Muscle of leg (tissue), 11 donors: ENCODE results near the gene MRPS6. TPM values are rescaled to one million over a fixed set of nuclear protein-coding genes. Genes with fewer than 3 reads are reported as not detected.

Experiments used
- DNase-seq: peaks from one replicate; pipeline ENCODE4 v3.0.0; 2013
- H3K27ac ChIP-seq: one replicate; pipeline ENCODE4 v1.5.1; 2013; ENCODE audit warnings: mild to moderate bottlenecking, low read length, control low read depth
- H3K27me3 ChIP-seq: one replicate; pipeline ENCODE4 v1.6.1; 2013; ENCODE audit warnings: low read length; ENCODE audit not compliant: control insufficient read depth, insufficient read depth
- H3K36me3 ChIP-seq: one replicate; pipeline ENCODE4 v1.6.1; 2013; ENCODE audit warnings: low read length; ENCODE audit not compliant: control insufficient read depth, insufficient read depth
- H3K4me1 ChIP-seq: one replicate; pipeline ENCODE4 v1.6.1; 2013; ENCODE audit warnings: low read length; ENCODE audit not compliant: control insufficient read depth, insufficient read depth
- H3K4me3 ChIP-seq: one replicate; pipeline ENCODE4 v1.5.1; 2013; ENCODE audit warnings: low read length, control low read depth
- H3K9me3 ChIP-seq: replicated peaks from 2 replicates; pipeline ENCODE4 v1.6.1; 2013; ENCODE audit warnings: low read depth, low read length; ENCODE audit not compliant: control insufficient read depth
- WGBS: methylation state at CpG from one replicate; pipeline ENCODE4 v1.1.5; 2013; ENCODE audit warnings: missing lambda C conversion rate; ENCODE audit not compliant: insufficient coverage; 5-methylcytosine and 5-hydroxymethylcytosine counted together
- polyA plus RNA-seq, 8 donors: library from polyadenylated mRNA; unstranded; fragments of 120-200 nt; gene quantifications; one replicate each; pipeline versions ENCODE4 v1.2.1 to v1.2.3, GENCODE V29; 2013; ENCODE audit warnings: inconsistent platforms in 1 of 8, low replicate concordance in 1 of 8; ENCODE audit not compliant: insufficient read length in 8 of 8, insufficient read depth in 1 of 8
- total RNA-seq: library from RNA; stranded (reverse); fragments of 120-200 nt; gene quantifications from one replicate; pipeline ENCODE4 v1.2.4, GENCODE V29; 2013

The MRPS6 gene
- total and polyA plus RNA-seq, 9 donors, result 15.5 to 52.5 (median 44.4) TPM

- Histone ChIP-seq H3K27me3 (peaks cover 1% of the 10 kb centered on the region), H3K36me3 (no peaks in the 10 kb centered on the region), H3K4me3 (no peak overlapping the region), H3K4me1 (no peaks in the 10 kb centered on the region), H3K27ac (no peak overlapping the region), H3K9me3 (no peaks in the 10 kb centered on the region)
- no peak for DNase-seq
- whole genome bisulfite sequencing, result no CpG with 5 or more reads among the region's 3 CpGs
Observed at GRCh38 chr21:34061983-34062382, 11.4 kb upstream of the MRPS6 start.

- Histone ChIP-seq H3K4me1 (no peaks in the 10 kb centered on the region), H3K4me3 (no peak overlapping the region), H3K9me3 (no peaks in the 10 kb centered on the region), H3K36me3 (no peaks in the 10 kb centered on the region), H3K27ac (no peak overlapping the region), H3K27me3 (peaks cover 4% of the 10 kb centered on the region)
- no peak for DNase-seq
- WGBS, result 54% methylated on average over 2 of the region's 3 CpGs
Observed at GRCh38 chr21:34065027-34065426, 8.4 kb upstream of the MRPS6 start.

- Histone ChIP-seq H3K4me3 (no peak overlapping the region), H3K36me3 (no peaks in the 10 kb centered on the region), H3K9me3 (no peaks in the 10 kb centered on the region), H3K27me3 (peaks cover 4% of the 10 kb centered on the region), H3K27ac (no peak overlapping the region), H3K4me1 (peaks cover 16% of the 10 kb centered on the region)
- WGBS, result 66% methylated on average over 5 of the region's 9 CpGs
- DNase-seq, result no peak
Observed at GRCh38 chr21:34071683-34072082, 1.7 kb upstream of the MRPS6 start.

- H3K27ac ChIP-seq, result peak overlapping the region; percentile 51
- H3K27me3 ChIP-seq, result no peaks in the 10 kb centered on the region
- WGBS, result 29% methylated on average over 28 of the region's 32 CpGs
- peak; percentile 23 for DNase-seq
- H3K4me1 ChIP-seq, result peaks cover 16% of the 10 kb centered on the region
- H3K4me3 ChIP-seq, result peak overlapping the region; percentile 42
- no peaks in the 10 kb centered on the region for H3K9me3 ChIP-seq
- no peaks in the 10 kb centered on the region for H3K36me3 ChIP-seq
Observed at GRCh38 chr21:34072145-34073031, 990 bp upstream of the MRPS6 start.

GRCh38 chr21:34073749-34074282, 438 bp downstream of the MRPS6 start:
- Histone ChIP-seq H3K4me1 (peaks cover 16% of the 10 kb centered on the region), H3K4me3 (peak overlapping the region; percentile 77), H3K9me3 (no peaks in the 10 kb centered on the region), H3K27me3 (no peaks in the 10 kb centered on the region), H3K36me3 (no peaks in the 10 kb centered on the region), H3K27ac (peak overlapping the region; percentile 89)
- DNase-seq, result peak; percentile 73
- under 1% methylated on average over 95 of the region's 95 CpGs for WGBS

GRCh38 chr21:34074283-34075090, 1.1 kb downstream of the MRPS6 start:
- Histone ChIP-seq H3K4me1 (peaks cover 16% of the 10 kb centered on the region), H3K9me3 (no peaks in the 10 kb centered on the region), H3K4me3 (peak overlapping the region; percentile 71), H3K27me3 (no peaks in the 10 kb centered on the region), H3K36me3 (no peaks in the 10 kb centered on the region), H3K27ac (peak overlapping the region; percentile 62)
- WGBS, result 0% methylated on average over 2 of the region's 32 CpGs
- DNase-seq, result peak; percentile 20

- no peak for DNase-seq
- Histone ChIP-seq H3K27ac (no peak overlapping the region), H3K36me3 (no peaks in the 10 kb centered on the region), H3K9me3 (no peaks in the 10 kb centered on the region), H3K27me3 (no peaks in the 10 kb centered on the region), H3K4me3 (peak overlapping the region; percentile 71), H3K4me1 (peaks cover 16% of the 10 kb centered on the region)
- no CpG with 5 or more reads among the region's 2 CpGs for WGBS
Observed at GRCh38 chr21:34075091-34075425, 1.7 kb downstream of the MRPS6 start.

- Histone ChIP-seq H3K4me1 (peaks cover 16% of the 10 kb centered on the region), H3K27ac (no peak overlapping the region), H3K9me3 (no peaks in the 10 kb centered on the region), H3K36me3 (no peaks in the 10 kb centered on the region), H3K27me3 (no peaks in the 10 kb centered on the region), H3K4me3 (no peak overlapping the region)
- DNase-seq, result peak; percentile 25
- WGBS, result 44% methylated on average over 2 of the region's 9 CpGs
Observed at GRCh38 chr21:34075760-34076660, 2.6 kb downstream of the MRPS6 start.

- Histone ChIP-seq H3K4me1 (peaks cover 16% of the 10 kb centered on the region), H3K36me3 (no peaks in the 10 kb centered on the region), H3K27me3 (no peaks in the 10 kb centered on the region), H3K27ac (no peak overlapping the region), H3K9me3 (no peaks in the 10 kb centered on the region), H3K4me3 (no peak overlapping the region)
- no CpG with 5 or more reads among the region's 1 CpG for WGBS
- DNase-seq, result no peak
Observed at GRCh38 chr21:34076835-34077234, 3.5 kb downstream of the MRPS6 start.
